ENCODE data around the gene ANKRD9. TPM values are rescaled to one million over a fixed set of nuclear protein-coding genes. Genes with fewer than 3 reads are reported as not detected.

ANKRD9 gene
- total RNA-seq = 13.6 and 22.0 TPM in 2 replicates
- 2.7 and 4.4 TPM in 2 replicates for polyA plus RNA-seq
- 7.1 and 14.8 TPM in 2 replicates for polyA plus RNA-seq (2012)
- polyA minus RNA-seq (ENCODE audit: low replicate concordance) = 2.6 and 4.1 TPM in 2 replicates

GRCh38 chr14:102509746-102510615 lies at the start of gene ANKRD9:
ANKRD9 (minus strand) TSS chr14:102509776; CDS start chr14:102507889, 1,887 bp downstream.
- Histone ChIP-seq H3K79me2 (ENCODE audit: control insufficient read depth, insufficient read depth, low read length) (no peaks in the 10 kb centered on the region), H3K9me3 (ENCODE audit: control insufficient read depth, insufficient read depth, low read depth, low read length) (no peaks in the 10 kb centered on the region), H3K4me1 (ENCODE audit: control insufficient read depth, extremely low read depth, insufficient read depth, low read length) (peaks cover 4% of the 10 kb centered on the region), H3K27me3 (ENCODE audit: control insufficient read depth, insufficient read depth, low read length) (no peaks in the 10 kb centered on the region), H3K4me3 (replicated peaks in 1 of 4; ENCODE audit: control extremely low read depth in 1 of 4, insufficient read depth in 1 of 4, low read depth in 3 of 4, low read length in 4 of 4) (peak within 1 kb of the TSS; percentile 51 to 67 (median 60)), H4K20me1 (ENCODE audit: control insufficient read depth, extremely low read depth, insufficient read depth, low read length) (no peaks in the 10 kb centered on the region), H3K9ac (ENCODE audit: insufficient read depth, low read length) (peak within 1 kb of the TSS; percentile 66), H2AFZ (ENCODE audit: low read length) (peak within 1 kb of the TSS; percentile 80), H3K4me2 (ENCODE audit: extremely low read depth, insufficient read depth, low read length) (peak within 1 kb of the TSS; percentile 92), H3K36me3 (ENCODE audit: control insufficient read depth, insufficient read depth, low read length) (peaks cover 12% of the 10 kb centered on the region), H3K27ac (ENCODE audit: insufficient read depth, low read length) (peak within 1 kb of the TSS; percentile 56)
- peak; percentile 87 to 92 for DNase-seq (ENCODE audit: low read depth in 2 of 2)
- no peak for TF ChIP-seq EZH2 (IDR thresholded peaks at IDR 0.05; ENCODE audit: low read length, missing control alignments)
- TF ChIP-seq CTCF (conservative IDR thresholded peaks at IDR 0.05 in 1 of 2, IDR thresholded peaks at IDR 0.05 in 1 of 2; ENCODE audit: low read depth in 1 of 2, low read length in 2 of 2) = no peak

- no peak for DNase-seq (ENCODE audit: low read depth in 2 of 2)
- Histone ChIP-seq H3K9me3 (ENCODE audit: control insufficient read depth, insufficient read depth, low read depth, low read length) (no peaks in the 10 kb centered on the region), H3K4me2 (ENCODE audit: extremely low read depth, insufficient read depth, low read length) (no peak overlapping the region), H3K4me3 (replicated peaks in 1 of 4; ENCODE audit: control extremely low read depth in 1 of 4, insufficient read depth in 1 of 4, low read depth in 3 of 4, low read length in 4 of 4) (no peak overlapping the region), H4K20me1 (ENCODE audit: control insufficient read depth, extremely low read depth, insufficient read depth, low read length) (no peaks in the 10 kb centered on the region), H2AFZ (ENCODE audit: low read length) (no peak overlapping the region), H3K9ac (ENCODE audit: insufficient read depth, low read length) (no peak overlapping the region), H3K27ac (ENCODE audit: insufficient read depth, low read length) (no peak overlapping the region), H3K36me3 (ENCODE audit: control insufficient read depth, insufficient read depth, low read length) (no peaks in the 10 kb centered on the region), H3K4me1 (ENCODE audit: control insufficient read depth, extremely low read depth, insufficient read depth, low read length) (no peaks in the 10 kb centered on the region), H3K27me3 (ENCODE audit: control insufficient read depth, insufficient read depth, low read length) (no peaks in the 10 kb centered on the region), H3K79me2 (ENCODE audit: control insufficient read depth, insufficient read depth, low read length) (no peaks in the 10 kb centered on the region)
- TF ChIP-seq EZH2 (IDR thresholded peaks at IDR 0.05; ENCODE audit: low read length, missing control alignments) (no peak), CTCF (conservative IDR thresholded peaks at IDR 0.05 in 1 of 2, IDR thresholded peaks at IDR 0.05 in 1 of 2; ENCODE audit: low read depth in 1 of 2, low read length in 2 of 2) (no peak)
Observed at GRCh38 chr14:102558556-102558955, 49.0 kb upstream of the ANKRD9 start.

GRCh38 chr14:102557434-102558226 lies 48.1 kb upstream of the ANKRD9 start:
- no peaks in the 10 kb centered on the region for H3K36me3 ChIP-seq (ENCODE audit: control insufficient read depth, insufficient read depth, low read length)
- H3K9ac ChIP-seq (ENCODE audit: insufficient read depth, low read length) = no peak overlapping the region
- no peaks in the 10 kb centered on the region for H4K20me1 ChIP-seq (ENCODE audit: control insufficient read depth, extremely low read depth, insufficient read depth, low read length)
- H3K4me2 ChIP-seq (ENCODE audit: extremely low read depth, insufficient read depth, low read length) = no peak overlapping the region
- DNase-seq (ENCODE audit: low read depth in 2 of 2) = no peak
- no peak overlapping the region for H3K27ac ChIP-seq (ENCODE audit: insufficient read depth, low read length)
- no peaks in the 10 kb centered on the region for H3K79me2 ChIP-seq (ENCODE audit: control insufficient read depth, insufficient read depth, low read length)
- TF ChIP-seq EZH2 (IDR thresholded peaks at IDR 0.05; ENCODE audit: low read length, missing control alignments) = no peak
- TF ChIP-seq CTCF (conservative IDR thresholded peaks at IDR 0.05 in 1 of 2, IDR thresholded peaks at IDR 0.05 in 1 of 2; ENCODE audit: low read depth in 1 of 2, low read length in 2 of 2) = no peak
- H3K4me1 ChIP-seq (ENCODE audit: control insufficient read depth, extremely low read depth, insufficient read depth, low read length) = no peaks in the 10 kb centered on the region
- H2AFZ ChIP-seq (ENCODE audit: low read length) = no peak overlapping the region
- no peak overlapping the region for H3K4me3 ChIP-seq (replicated peaks in 1 of 4; ENCODE audit: control extremely low read depth in 1 of 4, insufficient read depth in 1 of 4, low read depth in 3 of 4, low read length in 4 of 4)
- no peaks in the 10 kb centered on the region for H3K9me3 ChIP-seq (ENCODE audit: control insufficient read depth, insufficient read depth, low read depth, low read length)
- no peaks in the 10 kb centered on the region for H3K27me3 ChIP-seq (ENCODE audit: control insufficient read depth, insufficient read depth, low read length)

All from fibroblast of lung (primary cell).